Measurements from ENCODE around the gene POU5F1. TPM values are rescaled to one million over a fixed set of nuclear protein-coding genes. Genes with fewer than 3 reads are reported as not detected.

Gene POU5F1
- total RNA-seq, 2 donors from 2014 or later: 4.9 to 37.6 TPM

DNA sequence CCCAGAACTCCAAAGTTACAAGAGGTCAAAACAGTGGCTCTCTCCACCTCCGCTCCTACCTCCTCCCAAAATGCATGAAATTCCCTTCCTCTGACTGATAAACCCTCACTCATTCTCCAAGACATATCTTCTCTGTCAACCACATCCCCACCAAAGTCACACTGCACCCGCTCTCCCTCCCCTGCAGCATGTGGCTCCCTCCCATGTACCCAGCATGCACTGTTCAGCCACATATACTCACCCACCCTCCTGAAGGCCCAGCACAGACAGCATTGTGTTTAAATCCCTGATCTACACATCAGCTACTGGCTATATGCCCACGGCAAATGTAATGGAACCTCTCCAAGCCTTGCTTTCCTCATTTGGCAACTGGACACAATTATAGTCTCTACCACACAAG lies 5.5 kb upstream of the POU5F1 start:
- ATAC-seq: no peak
- DNase-seq: no peak
- H3K4me3 ChIP-seq: no peak overlapping the region
- TF ChIP-seq, protein P1, sequence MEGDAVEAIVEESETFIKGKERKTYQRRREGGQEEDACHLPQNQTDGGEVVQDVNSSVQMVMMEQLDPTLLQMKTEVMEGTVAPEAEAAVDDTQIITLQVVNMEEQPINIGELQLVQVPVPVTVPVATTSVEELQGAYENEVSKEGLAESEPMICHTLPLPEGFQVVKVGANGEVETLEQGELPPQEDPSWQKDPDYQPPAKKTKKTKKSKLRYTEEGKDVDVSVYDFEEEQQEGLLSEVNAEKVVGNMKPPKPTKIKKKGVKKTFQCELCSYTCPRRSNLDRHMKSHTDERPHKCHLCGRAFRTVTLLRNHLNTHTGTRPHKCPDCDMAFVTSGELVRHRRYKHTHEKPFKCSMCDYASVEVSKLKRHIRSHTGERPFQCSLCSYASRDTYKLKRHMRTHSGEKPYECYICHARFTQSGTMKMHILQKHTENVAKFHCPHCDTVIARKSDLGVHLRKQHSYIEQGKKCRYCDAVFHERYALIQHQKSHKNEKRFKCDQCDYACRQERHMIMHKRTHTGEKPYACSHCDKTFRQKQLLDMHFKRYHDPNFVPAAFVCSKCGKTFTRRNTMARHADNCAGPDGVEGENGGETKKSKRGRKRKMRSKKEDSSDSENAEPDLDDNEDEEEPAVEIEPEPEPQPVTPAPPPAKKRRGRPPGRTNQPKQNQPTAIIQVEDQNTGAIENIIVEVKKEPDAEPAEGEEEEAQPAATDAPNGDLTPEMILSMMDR (IDR thresholded peaks at IDR 0.05): no peak
- TF ChIP-seq POLR2A (IDR thresholded peaks at IDR 0.05): no peak
- H3K9me3 ChIP-seq: no peaks in the 10 kb centered on the region
- no peaks in the 10 kb centered on the region for H3K27me3 ChIP-seq
- H3K27ac ChIP-seq: peak overlapping the region in 1 of 4 donors; percentile 18
- WGBS, 2 donors: 62 to 64% methylated on average over 3 of the region's 3 CpGs
- no peaks in the 10 kb centered on the region for H3K36me3 ChIP-seq (replicated peaks in 1 of 2; ENCODE audit: insufficient read depth in 1 of 2, low read depth in 2 of 2)
- peaks cover 74% of the 10 kb centered on the region for H3K4me1 ChIP-seq
- intact Hi-C loops (cut with DNase I): no loop called here

GRCh38 chr6:31174378-31174777 lies 3.9 kb upstream of the POU5F1 start:
- WGBS, 2 donors: 54 to 65% methylated on average over 5 of the region's 5 CpGs
- DNase-seq: peak in 1 of 4 donors; percentile 47

GRCh38 chr6:31173406-31173805 lies 2.9 kb upstream of the POU5F1 start:
- Histone ChIP-seq H3K4me3 (no peak overlapping the region), H3K27me3 (no peaks in the 10 kb centered on the region), H3K27ac (no peak overlapping the region), H3K36me3 (replicated peaks in 1 of 2; ENCODE audit: insufficient read depth in 1 of 2, low read depth in 2 of 2) (no peaks in the 10 kb centered on the region), H3K4me1 (peaks cover 51% of the 10 kb centered on the region), H3K9me3 (no peaks in the 10 kb centered on the region)
- TF ChIP-seq, protein P1 (IDR thresholded peaks at IDR 0.05): no peak
- TF ChIP-seq POLR2A (IDR thresholded peaks at IDR 0.05): no peak
- 56 to 89% methylated on average over 1 to 3 of the region's 3 CpGs for WGBS, 2 donors
- ATAC-seq (no peak), DNase-seq (no peak)
- intact Hi-C loops (cut with DNase I): no loop called here

More at GRCh38 chr6:31174378-31174777, 3.9 kb upstream of the POU5F1 start:
- peaks cover 61% of the 10 kb centered on the region for H3K4me1 ChIP-seq
- H3K36me3 ChIP-seq (replicated peaks in 1 of 2; ENCODE audit: insufficient read depth in 1 of 2, low read depth in 2 of 2): no peaks in the 10 kb centered on the region
- TF ChIP-seq, protein P1 (IDR thresholded peaks at IDR 0.05): no peak
- no peaks in the 10 kb centered on the region for H3K9me3 ChIP-seq
- peak; percentile 51 for ATAC-seq
- H3K4me3 ChIP-seq: no peak overlapping the region
- no peak overlapping the region for H3K27ac ChIP-seq
- H3K27me3 ChIP-seq: no peaks in the 10 kb centered on the region
- intact Hi-C loops (cut with DNase I): no loop called here

GRCh38 chr6:31172973-31173384 lies 2.5 kb upstream of the POU5F1 start:
- no peaks in the 10 kb centered on the region for H3K36me3 ChIP-seq (replicated peaks in 1 of 2; ENCODE audit: insufficient read depth in 1 of 2, low read depth in 2 of 2)
- H3K4me3 ChIP-seq: no peak overlapping the region
- no peak for ATAC-seq
- H3K4me1 ChIP-seq: peaks cover 48% of the 10 kb centered on the region
- TF ChIP-seq, protein P1 (IDR thresholded peaks at IDR 0.05): no peak
- no peak for TF ChIP-seq POLR2A (IDR thresholded peaks at IDR 0.05)
- intact Hi-C loops (cut with DNase I): no loop called here
- H3K9me3 ChIP-seq: no peaks in the 10 kb centered on the region
- no peak for DNase-seq
- no peak overlapping the region for H3K27ac ChIP-seq
- no peaks in the 10 kb centered on the region for H3K27me3 ChIP-seq
- 76 to 80% methylated on average over 5 of the region's 5 CpGs for WGBS, 2 donors
